GM19023 (cell line): ENCODE results near the gene PLAAT5.
"Not testable (repeated sequence)": the region's sequence is repeated elsewhere in the genome, so short reads cannot be mapped to it uniquely, and the experiment has no call there.

ENCODE experiments used
- ATAC-seq: cut with Tn5 transposase; IDR thresholded peaks from one replicate; pipeline ENCODE4 v1.9.1; 2021; ENCODE audit warnings: mild to moderate bottlenecking, moderate library complexity; ENCODE audit not compliant: unreplicated experiment

Gene PLAAT5

DNA sequence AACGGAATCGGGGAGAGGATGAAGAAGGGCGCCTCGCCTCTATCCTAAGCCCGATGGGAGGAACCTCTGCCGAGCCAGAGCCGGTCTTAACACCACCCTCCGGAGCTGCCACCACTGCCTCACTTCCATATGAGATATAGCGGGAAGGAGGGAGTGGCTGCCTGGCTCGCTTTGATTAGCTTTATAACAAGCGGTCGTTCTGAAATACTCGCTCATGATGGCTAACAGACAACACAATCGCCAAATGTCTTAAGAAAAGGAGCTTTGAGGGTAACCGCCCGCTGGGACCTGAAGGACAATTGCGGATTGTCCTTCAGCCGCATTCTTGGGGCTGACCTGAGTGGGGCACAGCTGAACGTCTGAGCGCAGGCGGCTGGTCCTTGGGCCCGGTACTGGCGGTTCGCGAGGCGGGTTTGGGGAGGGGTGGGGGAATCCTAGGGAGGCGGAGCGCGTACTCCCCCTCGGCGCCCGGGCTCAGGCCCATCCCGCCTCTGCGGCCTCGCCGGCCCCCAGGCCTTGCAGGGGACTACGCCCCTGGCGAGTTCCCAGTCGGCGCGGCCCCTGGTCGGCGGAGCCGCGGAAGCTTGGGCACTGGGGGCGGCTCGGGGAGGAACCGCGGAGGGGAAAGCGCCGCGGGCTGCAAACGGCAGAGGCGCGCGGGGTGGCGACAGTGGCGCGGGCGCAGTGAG is at the start of gene PLAAT5:
Gene PLAAT5, minus strand, starts transcription at position 617 of the 689 bp plus-strand sequence. Its CDS starts 133 bp downstream, at position 484.
- no peak for ATAC-seq

GRCh38 chr11:63537293-63538101 is 46.5 kb upstream of the PLAAT5 start:
- no peak for ATAC-seq

DNA sequence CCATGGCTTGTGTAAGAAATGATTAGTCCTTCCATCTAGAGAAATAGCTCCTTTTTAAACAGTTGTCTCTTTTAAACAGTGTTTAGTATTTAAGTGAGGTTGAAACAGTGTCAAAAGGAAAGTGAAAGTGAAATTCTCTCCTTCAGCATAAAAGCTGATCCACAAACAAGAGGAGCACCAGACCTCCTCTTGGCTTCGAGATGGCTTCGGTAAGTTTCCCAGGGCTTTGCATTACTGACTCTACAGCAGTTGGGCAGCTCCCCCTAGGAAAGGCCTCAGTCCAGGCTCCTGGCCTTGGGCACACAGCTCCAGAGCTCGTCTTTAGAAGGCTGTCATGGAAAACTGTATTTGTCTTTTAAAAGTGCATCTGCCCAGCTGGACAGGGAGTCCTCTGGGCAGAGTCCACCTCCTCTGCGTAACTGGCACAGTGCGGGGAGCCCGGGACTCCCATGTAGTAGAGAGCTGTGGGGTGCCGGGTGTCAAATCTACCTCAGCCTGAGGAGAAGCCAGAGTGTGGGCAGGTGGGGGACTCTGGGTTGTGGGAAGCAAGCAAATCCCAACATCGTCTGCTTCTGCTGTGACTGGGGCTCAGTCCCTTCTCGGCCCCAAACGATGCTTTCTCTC is 45.8 kb upstream of the PLAAT5 start, which contains the start of gene PLAAT4:
Gene PLAAT4, plus strand, starts transcription at position 140 of the 624 bp plus-strand sequence. Its CDS starts 61 bp downstream, at position 201.
- ATAC-seq: no peak

DNA sequence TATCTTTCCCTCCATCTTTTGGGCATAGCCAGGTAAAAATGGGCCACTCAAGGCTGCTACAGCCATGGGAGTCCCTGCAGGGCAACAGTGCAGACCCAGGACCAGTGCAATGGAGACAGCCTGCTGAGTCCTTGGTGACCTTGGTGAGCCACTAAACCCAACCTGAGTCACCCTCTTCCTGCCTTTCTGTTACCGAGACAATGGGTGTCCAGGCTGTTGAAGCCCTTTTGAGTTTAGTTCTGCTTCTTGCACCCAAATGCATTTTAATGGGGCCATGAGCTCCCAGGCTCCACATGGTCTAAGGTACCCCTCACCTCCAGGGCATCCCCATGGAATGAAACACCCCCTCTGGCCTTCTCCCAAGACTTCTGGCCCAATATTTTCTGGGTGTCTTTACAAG is 44.8 kb upstream of the PLAAT5 start:
- ATAC-seq: no peak

DNA sequence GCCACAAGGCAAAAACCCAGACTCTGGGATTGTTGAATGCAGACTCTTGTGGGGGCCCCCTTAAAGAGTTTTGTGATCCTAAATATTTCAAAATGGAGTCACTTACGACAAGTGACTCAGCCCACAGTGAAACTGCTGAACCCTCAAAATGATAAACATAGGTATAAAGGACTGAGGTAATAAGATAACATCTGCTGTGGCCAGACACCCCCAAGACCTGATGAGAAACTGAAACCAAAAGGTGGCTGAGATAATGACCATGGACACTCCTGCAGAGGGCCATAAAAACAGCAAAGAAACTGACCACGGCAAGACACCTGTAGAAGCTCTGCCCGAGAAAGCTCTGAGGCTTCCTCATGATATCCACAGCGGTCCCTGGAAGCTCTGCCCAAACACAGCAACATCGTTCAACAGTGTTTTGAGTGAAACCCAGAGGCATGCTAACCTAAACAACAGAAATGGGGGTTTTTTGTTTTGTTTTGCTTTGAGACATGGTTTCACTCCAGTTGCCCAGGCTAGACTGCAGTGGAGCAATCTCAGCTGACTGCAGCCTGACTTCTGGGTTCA is 44.0 kb upstream of the PLAAT5 start:
- ATAC-seq: no peak

GRCh38 chr11:63534076-63534475 is 43.1 kb upstream of the PLAAT5 start:
- no peak for ATAC-seq

GRCh38 chr11:63532799-63533475 is 42.0 kb upstream of the PLAAT5 start:
- no peak for ATAC-seq

GRCh38 chr11:63532117-63532516 is 41.1 kb upstream of the PLAAT5 start:
- ATAC-seq: no peak

DNA sequence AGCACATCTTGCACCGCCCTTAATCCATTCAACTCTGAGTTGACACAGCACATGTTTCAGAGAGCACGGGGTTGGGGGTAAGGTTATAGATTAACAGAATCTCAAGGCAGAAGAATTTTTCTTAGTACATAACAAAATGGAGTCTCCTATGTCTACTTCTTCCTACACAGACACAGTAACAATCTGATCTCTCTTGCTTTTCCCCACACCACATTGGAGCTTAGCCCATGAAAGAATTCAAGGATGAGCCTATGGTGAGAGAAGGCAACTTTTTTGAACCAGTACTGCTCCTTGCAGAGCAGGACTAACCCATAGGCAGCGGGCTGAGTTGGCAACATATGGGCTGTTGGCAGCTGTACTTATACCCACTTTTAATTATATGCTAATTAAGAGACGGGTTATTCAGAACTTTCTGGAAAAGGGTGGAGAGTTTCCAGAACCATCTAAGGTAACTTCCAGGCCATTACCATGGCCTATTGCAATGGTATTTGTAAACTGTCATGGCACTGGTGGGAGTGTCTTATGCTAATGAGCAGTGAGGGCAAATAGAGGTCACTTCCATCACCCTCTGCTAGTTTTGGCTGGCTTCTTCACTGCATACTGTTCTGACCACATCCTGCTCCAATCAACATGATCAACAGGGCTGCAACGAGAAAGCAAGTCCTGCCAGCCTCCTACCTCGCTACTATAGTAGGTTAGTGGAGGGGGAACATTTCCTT is 40.3 kb upstream of the PLAAT5 start:
- ATAC-seq: not testable (repeated sequence)

- no peak for ATAC-seq
Observed at GRCh38 chr11:63530021-63530420, 39.1 kb upstream of the PLAAT5 start.

GRCh38 chr11:63529373-63529772 is 38.4 kb upstream of the PLAAT5 start:
- not testable (repeated sequence) for ATAC-seq

DNA sequence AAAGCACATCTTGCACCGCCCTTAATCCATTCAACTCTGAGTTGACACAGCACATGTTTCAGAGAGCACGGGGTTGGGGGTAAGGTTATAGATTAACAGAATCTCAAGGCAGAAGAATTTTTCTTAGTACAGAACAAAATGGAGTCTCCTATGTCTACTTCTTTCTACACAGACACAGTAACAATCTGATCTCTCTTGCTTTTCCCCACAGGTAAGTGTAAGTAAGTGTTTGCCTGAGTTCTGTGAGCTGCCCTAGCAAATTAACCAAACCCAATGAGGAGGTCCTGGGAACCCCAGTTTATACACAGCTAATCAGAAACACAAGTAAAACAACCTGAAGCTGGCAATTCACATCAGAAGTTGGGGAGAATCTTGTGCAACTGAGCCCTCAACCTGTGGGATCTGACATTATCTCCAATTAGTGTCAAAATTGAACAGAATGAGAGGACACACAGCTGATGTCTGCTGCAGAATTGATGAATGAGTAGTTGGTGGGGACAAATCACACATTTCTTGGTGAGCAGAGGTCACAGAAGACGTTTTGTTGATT is 37.8 kb upstream of the PLAAT5 start:
- ATAC-seq: not testable (repeated sequence)

- ATAC-seq: not testable (repeated sequence)
Observed at GRCh38 chr11:63528156-63528555, 37.2 kb upstream of the PLAAT5 start.

GRCh38 chr11:63527667-63528066 is 36.7 kb upstream of the PLAAT5 start:
- no peak for ATAC-seq

GRCh38 chr11:63523151-63523550 is 32.2 kb upstream of the PLAAT5 start:
- ATAC-seq: no peak

- ATAC-seq: no peak
Observed at GRCh38 chr11:63521896-63522295, 30.9 kb upstream of the PLAAT5 start.

- no peak for ATAC-seq
Observed at GRCh38 chr11:63520606-63521170, 29.7 kb upstream of the PLAAT5 start.

GRCh38 chr11:63518548-63518947 is 27.6 kb upstream of the PLAAT5 start:
- no peak for ATAC-seq

- ATAC-seq: no peak
Observed at GRCh38 chr11:63517156-63517555, 26.2 kb upstream of the PLAAT5 start.
